Mammary epithelial cell (primary cell): Measurements from ENCODE around the gene BTRC.

ENCODE experiments used
- EZH2 ChIP-seq: IDR thresholded peaks from 2 replicates; pipeline ENCODE4 v1.6.1; 2012; ENCODE audit warnings: low read length, inconsistent platforms, borderline replicate concordance
- TF ChIP-seq, protein P1 (sequence below), 2 donors: IDR thresholded peaks in 1 of 2; conservative IDR thresholded peaks in 1 of 2; 2 replicates each; pipeline ENCODE4 v1.5.1; 2011 to 2012; ENCODE audit warnings: inconsistent platforms in 2 of 2, low read length in 2 of 2, mild to moderate bottlenecking in 2 of 2, control low read depth in 1 of 2, low read depth in 1 of 2; ENCODE audit not compliant: insufficient read depth in 1 of 2; ENCODE audit errors: extremely low read depth in 1 of 2

DNA sequence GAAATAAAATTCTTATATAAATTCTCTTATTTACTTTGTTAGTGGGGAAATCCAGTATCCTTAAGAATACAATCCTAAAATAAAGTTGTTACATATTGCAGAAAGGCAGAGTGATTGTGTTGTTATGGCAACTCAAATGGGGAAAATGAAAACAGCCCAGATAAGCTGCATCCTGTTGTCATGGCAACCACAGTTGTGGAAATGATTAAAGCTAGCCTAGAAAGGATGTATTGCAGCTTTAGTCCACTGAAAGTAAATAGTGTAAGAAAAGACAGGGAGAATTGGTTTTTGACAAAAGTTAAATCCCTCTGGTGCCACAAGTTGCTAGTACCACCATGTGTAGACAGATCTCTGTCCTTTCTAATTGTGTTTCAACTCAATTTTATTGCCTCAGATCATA, 43.2 kb downstream of the BTRC start:
- TF ChIP-seq, protein P1, sequence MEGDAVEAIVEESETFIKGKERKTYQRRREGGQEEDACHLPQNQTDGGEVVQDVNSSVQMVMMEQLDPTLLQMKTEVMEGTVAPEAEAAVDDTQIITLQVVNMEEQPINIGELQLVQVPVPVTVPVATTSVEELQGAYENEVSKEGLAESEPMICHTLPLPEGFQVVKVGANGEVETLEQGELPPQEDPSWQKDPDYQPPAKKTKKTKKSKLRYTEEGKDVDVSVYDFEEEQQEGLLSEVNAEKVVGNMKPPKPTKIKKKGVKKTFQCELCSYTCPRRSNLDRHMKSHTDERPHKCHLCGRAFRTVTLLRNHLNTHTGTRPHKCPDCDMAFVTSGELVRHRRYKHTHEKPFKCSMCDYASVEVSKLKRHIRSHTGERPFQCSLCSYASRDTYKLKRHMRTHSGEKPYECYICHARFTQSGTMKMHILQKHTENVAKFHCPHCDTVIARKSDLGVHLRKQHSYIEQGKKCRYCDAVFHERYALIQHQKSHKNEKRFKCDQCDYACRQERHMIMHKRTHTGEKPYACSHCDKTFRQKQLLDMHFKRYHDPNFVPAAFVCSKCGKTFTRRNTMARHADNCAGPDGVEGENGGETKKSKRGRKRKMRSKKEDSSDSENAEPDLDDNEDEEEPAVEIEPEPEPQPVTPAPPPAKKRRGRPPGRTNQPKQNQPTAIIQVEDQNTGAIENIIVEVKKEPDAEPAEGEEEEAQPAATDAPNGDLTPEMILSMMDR (conservative IDR thresholded peaks at IDR 0.05 in 1 of 2, IDR thresholded peaks at IDR 0.05 in 1 of 2; ENCODE audit: extremely low read depth in 1 of 2, insufficient read depth in 1 of 2, low read depth in 1 of 2, low read length in 2 of 2) = no peak
- TF ChIP-seq EZH2 = no peak
